ENCODE measurements around the gene ACADS.

ACADS gene

DNA sequence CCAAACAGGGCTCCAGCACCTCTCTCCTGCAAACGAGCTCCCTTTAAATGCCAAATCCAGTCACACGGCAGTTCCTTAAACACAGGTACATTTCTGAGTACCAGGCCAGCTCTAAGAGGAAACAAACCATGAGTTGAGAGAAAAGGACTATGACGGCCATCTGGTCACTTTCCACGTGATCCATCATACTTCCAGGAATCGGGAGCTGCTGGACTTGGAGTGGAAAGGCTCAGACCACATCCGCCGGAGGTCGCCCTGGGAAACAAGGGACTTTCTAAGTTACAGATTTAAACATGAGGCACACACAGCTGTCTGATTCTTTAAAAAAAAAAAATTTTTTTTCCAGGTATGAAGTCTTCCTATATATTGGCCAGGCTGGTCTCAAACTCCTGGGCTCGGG lies 39.2 kb downstream of the ACADS start:
- Histone ChIP-seq H2AFZ (ENCODE audit: low read length) (no peak overlapping the region), H3K4me3 (ENCODE audit: low read depth, low read length, poor library complexity, severe bottlenecking) (no peak overlapping the region), H3K36me3 (ENCODE audit: insufficient read depth, low read length) (peaks cover 73% of the 10 kb centered on the region), H4K20me1 (ENCODE audit: insufficient read depth, low read length) (no peaks in the 10 kb centered on the region), H3K9ac (ENCODE audit: low read length) (no peak overlapping the region), H3K9me2 (ENCODE audit: low read depth, low read length) (no peaks in the 10 kb centered on the region), H3K4me1 (ENCODE audit: insufficient read depth, low read length, severe bottlenecking) (peaks cover 39% of the 10 kb centered on the region), H3K79me2 (ENCODE audit: insufficient read depth, low read length) (no peaks in the 10 kb centered on the region), H3K27ac (ENCODE audit: low read depth, low read length, poor library complexity, severe bottlenecking) (no peak overlapping the region), H3K27me3 (ENCODE audit: insufficient read depth, low read length) (no peaks in the 10 kb centered on the region), H3F3A (ENCODE audit: insufficient read depth, low read length) (no peaks in the 10 kb centered on the region), H3K9me3 (ENCODE audit: low read length) (no peaks in the 10 kb centered on the region), H3K4me2 (ENCODE audit: low read length) (no peak overlapping the region)
- no peak for TF ChIP-seq EZH2 (IDR thresholded peaks at IDR 0.05; ENCODE audit: borderline replicate concordance, low read length)
- TF ChIP-seq, protein P1, sequence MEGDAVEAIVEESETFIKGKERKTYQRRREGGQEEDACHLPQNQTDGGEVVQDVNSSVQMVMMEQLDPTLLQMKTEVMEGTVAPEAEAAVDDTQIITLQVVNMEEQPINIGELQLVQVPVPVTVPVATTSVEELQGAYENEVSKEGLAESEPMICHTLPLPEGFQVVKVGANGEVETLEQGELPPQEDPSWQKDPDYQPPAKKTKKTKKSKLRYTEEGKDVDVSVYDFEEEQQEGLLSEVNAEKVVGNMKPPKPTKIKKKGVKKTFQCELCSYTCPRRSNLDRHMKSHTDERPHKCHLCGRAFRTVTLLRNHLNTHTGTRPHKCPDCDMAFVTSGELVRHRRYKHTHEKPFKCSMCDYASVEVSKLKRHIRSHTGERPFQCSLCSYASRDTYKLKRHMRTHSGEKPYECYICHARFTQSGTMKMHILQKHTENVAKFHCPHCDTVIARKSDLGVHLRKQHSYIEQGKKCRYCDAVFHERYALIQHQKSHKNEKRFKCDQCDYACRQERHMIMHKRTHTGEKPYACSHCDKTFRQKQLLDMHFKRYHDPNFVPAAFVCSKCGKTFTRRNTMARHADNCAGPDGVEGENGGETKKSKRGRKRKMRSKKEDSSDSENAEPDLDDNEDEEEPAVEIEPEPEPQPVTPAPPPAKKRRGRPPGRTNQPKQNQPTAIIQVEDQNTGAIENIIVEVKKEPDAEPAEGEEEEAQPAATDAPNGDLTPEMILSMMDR (IDR thresholded peaks at IDR 0.05; ENCODE audit: low read length), result no peak

DNA sequence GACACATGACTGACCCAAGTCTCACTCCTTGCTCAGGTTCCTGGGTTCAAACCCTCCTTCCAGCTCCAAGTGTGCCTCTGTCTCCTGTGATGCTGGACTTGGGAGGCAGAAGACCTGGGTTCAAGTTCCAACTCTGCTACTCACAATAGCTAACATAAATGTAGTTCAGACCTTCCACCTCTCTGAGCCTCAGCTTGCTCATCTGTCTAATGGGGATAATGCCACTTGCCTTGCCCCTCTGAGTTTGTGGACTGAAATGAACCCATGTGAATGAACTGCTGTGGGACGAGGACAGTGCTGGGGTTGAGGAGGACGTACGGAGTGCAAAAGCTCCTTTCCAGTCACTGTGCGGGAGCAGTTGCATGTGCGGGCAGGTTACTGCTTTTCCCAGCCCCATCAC lies 40.9 kb downstream of the ACADS start:
- no peak overlapping the region for H2AFZ ChIP-seq (ENCODE audit: low read length)
- no peak overlapping the region for H3K4me2 ChIP-seq (ENCODE audit: low read length)
- no peaks in the 10 kb centered on the region for H3K79me2 ChIP-seq (ENCODE audit: insufficient read depth, low read length)
- TF ChIP-seq, protein P1 (IDR thresholded peaks at IDR 0.05; ENCODE audit: low read length), result no peak
- no peak for TF ChIP-seq EZH2 (IDR thresholded peaks at IDR 0.05; ENCODE audit: borderline replicate concordance, low read length)
- H3K36me3 ChIP-seq (ENCODE audit: insufficient read depth, low read length), result peaks cover 67% of the 10 kb centered on the region; the same call in 1 of the 2 replicates
- no peaks in the 10 kb centered on the region for H3K9me2 ChIP-seq (ENCODE audit: low read depth, low read length)
- H3K27ac ChIP-seq (ENCODE audit: low read depth, low read length, poor library complexity, severe bottlenecking), result peak overlapping the region; percentile 43
- no peak overlapping the region for H3K9ac ChIP-seq (ENCODE audit: low read length)
- no peaks in the 10 kb centered on the region for H3K9me3 ChIP-seq (ENCODE audit: low read length)
- no peaks in the 10 kb centered on the region for H3F3A ChIP-seq (ENCODE audit: insufficient read depth, low read length)
- H3K4me1 ChIP-seq (ENCODE audit: insufficient read depth, low read length, severe bottlenecking), result peaks cover 28% of the 10 kb centered on the region
- H4K20me1 ChIP-seq (ENCODE audit: insufficient read depth, low read length), result no peaks in the 10 kb centered on the region
- no peak overlapping the region for H3K4me3 ChIP-seq (ENCODE audit: low read depth, low read length, poor library complexity, severe bottlenecking)
- no peaks in the 10 kb centered on the region for H3K27me3 ChIP-seq (ENCODE audit: insufficient read depth, low read length)

DNA sequence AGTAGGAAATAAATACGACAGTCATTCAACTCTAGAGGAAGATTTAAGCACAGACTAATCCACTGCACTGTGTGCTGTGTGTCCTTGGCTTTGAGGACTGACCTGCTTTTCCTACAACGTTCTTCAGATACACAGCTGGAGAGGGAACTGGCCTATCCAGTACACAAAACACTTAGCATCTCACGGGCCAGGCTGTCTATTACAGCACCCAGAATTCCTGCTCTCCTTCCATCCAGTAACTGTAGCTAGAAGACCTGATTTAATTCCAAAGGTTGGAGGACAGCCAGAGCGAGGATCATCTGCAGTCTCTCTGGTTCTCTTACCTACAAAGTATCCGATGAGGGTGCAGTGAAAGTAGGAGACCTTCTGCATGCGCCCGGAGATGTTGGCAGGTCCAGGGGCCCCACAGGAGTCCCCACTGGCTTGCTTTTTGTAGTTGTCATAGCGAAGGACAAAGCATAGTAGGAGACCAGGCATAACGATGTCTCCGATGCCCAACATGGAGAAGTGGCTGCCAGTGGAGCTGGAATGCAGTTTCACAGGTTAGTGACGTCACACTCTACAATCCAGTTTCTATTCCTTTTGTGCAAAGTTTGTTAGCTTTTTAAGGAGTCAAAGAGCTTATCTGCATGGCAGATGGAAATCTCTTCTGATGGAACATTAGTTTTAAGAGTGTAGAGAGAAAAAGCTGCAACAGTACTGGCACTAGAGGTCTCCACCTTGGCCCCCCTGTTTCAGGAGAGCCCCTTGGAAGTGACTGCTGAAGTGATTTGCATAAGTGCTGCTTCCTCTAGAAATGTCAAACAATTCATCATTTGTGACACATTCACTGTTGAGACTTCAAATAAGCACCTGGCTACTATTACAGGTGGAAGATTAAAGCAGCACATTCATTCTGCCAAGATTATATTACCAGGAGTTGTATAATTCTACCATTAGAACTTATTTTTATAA lies 41.7 kb downstream of the ACADS start:
- no peaks in the 10 kb centered on the region for H3K79me2 ChIP-seq (ENCODE audit: insufficient read depth, low read length)
- TF ChIP-seq, protein P1 (IDR thresholded peaks at IDR 0.05; ENCODE audit: low read length), result peak; percentile 13; the same call in 1 of the 2 replicates
- no peak for TF ChIP-seq EZH2 (IDR thresholded peaks at IDR 0.05; ENCODE audit: borderline replicate concordance, low read length)
- no peak overlapping the region for H3K4me2 ChIP-seq (ENCODE audit: low read length)
- no peaks in the 10 kb centered on the region for H3K9me2 ChIP-seq (ENCODE audit: low read depth, low read length)
- no peaks in the 10 kb centered on the region for H3F3A ChIP-seq (ENCODE audit: insufficient read depth, low read length)
- no peaks in the 10 kb centered on the region for H3K27me3 ChIP-seq (ENCODE audit: insufficient read depth, low read length)
- peaks cover 28% of the 10 kb centered on the region for H3K4me1 ChIP-seq (ENCODE audit: insufficient read depth, low read length, severe bottlenecking)
- H3K4me3 ChIP-seq (ENCODE audit: low read depth, low read length, poor library complexity, severe bottlenecking), result no peak overlapping the region
- H3K36me3 ChIP-seq (ENCODE audit: insufficient read depth, low read length), result peaks cover 66% of the 10 kb centered on the region; the same call in 1 of the 2 replicates
- no peak overlapping the region for H2AFZ ChIP-seq (ENCODE audit: low read length)
- no peak overlapping the region for H3K9ac ChIP-seq (ENCODE audit: low read length)
- no peaks in the 10 kb centered on the region for H3K9me3 ChIP-seq (ENCODE audit: low read length)
- no peaks in the 10 kb centered on the region for H4K20me1 ChIP-seq (ENCODE audit: insufficient read depth, low read length)
- peak overlapping the region; percentile 53 for H3K27ac ChIP-seq (ENCODE audit: low read depth, low read length, poor library complexity, severe bottlenecking)
